WI38 (cell line): ENCODE measurements around the gene FGGY.

Experiments used
- H3K4me3 ChIP-seq: 2 replicates; pipeline ENCODE4 v1.5.1; 2011; ENCODE audit warnings: low read depth, mild to moderate bottlenecking, control low read depth, low read length
- CTCF ChIP-seq: IDR thresholded peaks from 2 replicates; pipeline ENCODE4 v1.5.1; 2012; ENCODE audit warnings: low read depth, mild to moderate bottlenecking, control low read depth, low read length

The FGGY gene

GRCh38 chr1:59333626-59334277 is 36.9 kb downstream of the FGGY start:
- H3K4me3 ChIP-seq, result no peak overlapping the region
- no peak for TF ChIP-seq CTCF

- TF ChIP-seq CTCF, result no peak
- H3K4me3 ChIP-seq, result no peak overlapping the region
Measured at GRCh38 chr1:59340411-59341307, 43.8 kb downstream of the FGGY start.

- no peak for TF ChIP-seq CTCF
- no peak overlapping the region for H3K4me3 ChIP-seq
Measured at GRCh38 chr1:59342801-59343575, 46.1 kb downstream of the FGGY start.

GRCh38 chr1:59343576-59343840 is 46.6 kb downstream of the FGGY start:
- TF ChIP-seq CTCF, result no peak
- no peak overlapping the region for H3K4me3 ChIP-seq

- no peak overlapping the region for H3K4me3 ChIP-seq
- TF ChIP-seq CTCF, result no peak
Measured at GRCh38 chr1:59345221-59345620, 48.3 kb downstream of the FGGY start.

- no peak overlapping the region for H3K4me3 ChIP-seq
- no peak for TF ChIP-seq CTCF
Measured at GRCh38 chr1:59346429-59346828, 49.5 kb downstream of the FGGY start.

GRCh38 chr1:59349101-59349500 is 52.2 kb downstream of the FGGY start:
- no peak overlapping the region for H3K4me3 ChIP-seq
- no peak for TF ChIP-seq CTCF
